Skeletal muscle tissue (tissue), 4 donors: Measurements from ENCODE around the gene SWT1. TPM values are rescaled to one million over a fixed set of nuclear protein-coding genes. Genes with fewer than 3 reads are reported as not detected.
A peak's percentile ranks its signal among the peaks of the same experiment; 100 is the strongest.

Experiments used
- H3K27ac ChIP-seq: one replicate; pipeline ENCODE4 v1.7.0; 2013; ENCODE audit warnings: mild to moderate bottlenecking, low read depth, low read length, inconsistent platforms
- H3K27me3 ChIP-seq, 3 donors: one replicate each; pipeline ENCODE4 v1.7.0; 2013; ENCODE audit warnings: low read length in 3 of 3; ENCODE audit not compliant: control insufficient read depth in 3 of 3, insufficient read depth in 3 of 3
- H3K36me3 ChIP-seq, 3 donors: one replicate each; pipeline ENCODE4 v1.7.0; 2013; ENCODE audit warnings: low read length in 3 of 3; ENCODE audit not compliant: control insufficient read depth in 3 of 3, insufficient read depth in 3 of 3
- H3K4me1 ChIP-seq, 3 donors: one replicate each; pipeline ENCODE4 v1.7.0; 2013; ENCODE audit warnings: low read length in 3 of 3, mild to moderate bottlenecking in 3 of 3; ENCODE audit not compliant: control insufficient read depth in 3 of 3, insufficient read depth in 3 of 3
- H3K4me3 ChIP-seq, 3 donors: one replicate each; pipeline ENCODE4 v1.7.0; 2013; ENCODE audit warnings: low read length in 3 of 3
- H3K9ac ChIP-seq, 3 donors: one replicate each; pipeline ENCODE4 v1.7.0; 2013; ENCODE audit warnings: low read length in 3 of 3, mild to moderate bottlenecking in 3 of 3, moderate library complexity in 2 of 3, low read depth in 1 of 3
- H3K9me3 ChIP-seq, 3 donors: one replicate each; pipeline ENCODE4 v1.7.0; 2013; ENCODE audit warnings: low read length in 3 of 3; ENCODE audit not compliant: control insufficient read depth in 3 of 3
- total RNA-seq: library from RNA; depleted of rRNA; stranded (reverse); fragments of >200 nt; gene quantifications from one replicate; pipeline ENCODE4 v1.2.3, GENCODE V29; 2014
- donor health status: Osteomylitis.

The SWT1 gene
- total RNA-seq, 1 donor from 2014 or later = 15.7 TPM

GRCh38 chr1:185144233-185144632 is 12.7 kb upstream of the SWT1 start:
- Histone ChIP-seq H3K36me3 (peaks cover 13 to 56% (median 43%) of the 10 kb centered on the region in 3 donors), H3K27ac (no peak overlapping the region), H3K4me1 (no peaks in the 10 kb centered on the region), H3K27me3 (no peaks in the 10 kb centered on the region), H3K4me3 (no peak overlapping the region), H3K9ac (no peak overlapping the region), H3K9me3 (no peaks in the 10 kb centered on the region)

- H3K27me3 ChIP-seq = no peaks in the 10 kb centered on the region
- H3K4me3 ChIP-seq = no peak overlapping the region
- H3K27ac ChIP-seq = no peak overlapping the region
- H3K36me3 ChIP-seq = peaks cover 8 to 36% (median 28%) of the 10 kb centered on the region in 3 donors
- no peak overlapping the region for H3K9ac ChIP-seq
- no peaks in the 10 kb centered on the region for H3K9me3 ChIP-seq
- H3K4me1 ChIP-seq = peaks cover 0 to 11% (median 4%) of the 10 kb centered on the region in 3 donors
Observed at GRCh38 chr1:185151215-185151614, 5.8 kb upstream of the SWT1 start.

- no peak overlapping the region for H3K4me3 ChIP-seq
- H3K27me3 ChIP-seq = no peaks in the 10 kb centered on the region
- no peak overlapping the region for H3K27ac ChIP-seq
- H3K4me1 ChIP-seq = peaks cover 0 to 11% (median 4%) of the 10 kb centered on the region in 3 donors
- no peaks in the 10 kb centered on the region for H3K9me3 ChIP-seq
- peaks cover 8 to 30% (median 20%) of the 10 kb centered on the region in 3 donors for H3K36me3 ChIP-seq
- no peak overlapping the region for H3K9ac ChIP-seq
Observed at GRCh38 chr1:185152187-185152767, 4.7 kb upstream of the SWT1 start.

- H3K36me3 ChIP-seq = peaks cover 0 to 8% (median 8%) of the 10 kb centered on the region in 3 donors
- H3K4me3 ChIP-seq = peak overlapping the region; percentile 2 to 97 (median 93)
- H3K4me1 ChIP-seq = peaks cover 11 to 19% (median 17%) of the 10 kb centered on the region in 3 donors
- no peaks in the 10 kb centered on the region for H3K9me3 ChIP-seq
- peak overlapping the region; percentile 98 for H3K27ac ChIP-seq
- peak overlapping the region; percentile 96 to 98 (median 97) for H3K9ac ChIP-seq
- H3K27me3 ChIP-seq = no peaks in the 10 kb centered on the region
Observed at GRCh38 chr1:185154912-185155513, 2.0 kb upstream of the SWT1 start.

- H3K9ac ChIP-seq = peak overlapping the region; percentile 96 to 98 (median 97)
- H3K4me1 ChIP-seq = peaks cover 11 to 19% (median 17%) of the 10 kb centered on the region in 3 donors
- H3K4me3 ChIP-seq = peak overlapping the region; percentile 89 to 97 (median 93)
- H3K27me3 ChIP-seq = no peaks in the 10 kb centered on the region
- H3K27ac ChIP-seq = peak overlapping the region; percentile 98
- H3K36me3 ChIP-seq = peaks cover 0 to 3% (median under 1%) of the 10 kb centered on the region in 3 donors
- H3K9me3 ChIP-seq = no peaks in the 10 kb centered on the region
Observed at GRCh38 chr1:185155600-185156287, 1.2 kb upstream of the SWT1 start.

- peaks cover 0 to 4% (median 0%) of the 10 kb centered on the region in 3 donors for H3K36me3 ChIP-seq
- H3K9me3 ChIP-seq = no peaks in the 10 kb centered on the region
- H3K4me1 ChIP-seq = peaks cover 11 to 19% (median 17%) of the 10 kb centered on the region in 3 donors
- H3K27ac ChIP-seq = peak overlapping the region; percentile 98
- peak overlapping the region; percentile 96 to 98 (median 97) for H3K9ac ChIP-seq
- H3K4me3 ChIP-seq = peak overlapping the region; percentile 89 to 97 (median 93)
- no peaks in the 10 kb centered on the region for H3K27me3 ChIP-seq
Observed at GRCh38 chr1:185156288-185156853, 596 bp upstream of the SWT1 start.

- Histone ChIP-seq H3K27me3 (no peaks in the 10 kb centered on the region), H3K4me3 (peak overlapping the region; percentile 92 to 98 (median 97)), H3K4me1 (peaks cover 11 to 19% (median 14%) of the 10 kb centered on the region in 3 donors), H3K27ac (peak overlapping the region; percentile 98), H3K9me3 (no peaks in the 10 kb centered on the region), H3K36me3 (peaks cover 0 to 8% (median 0%) of the 10 kb centered on the region in 3 donors), H3K9ac (peak overlapping the region; percentile 87 to 96 (median 91))
Observed at GRCh38 chr1:185157599-185158412, 839 bp downstream of the SWT1 start.

GRCh38 chr1:185158800-185159199 is 1.8 kb downstream of the SWT1 start:
- no peak overlapping the region for H3K27ac ChIP-seq
- H3K4me3 ChIP-seq = no peak overlapping the region
- H3K36me3 ChIP-seq = peaks cover 0 to 8% (median 0%) of the 10 kb centered on the region in 3 donors
- H3K4me1 ChIP-seq = peaks cover 11 to 19% (median 14%) of the 10 kb centered on the region in 3 donors
- no peaks in the 10 kb centered on the region for H3K9me3 ChIP-seq
- H3K9ac ChIP-seq = no peak overlapping the region
- H3K27me3 ChIP-seq = no peaks in the 10 kb centered on the region

GRCh38 chr1:185159966-185160365 is 3.0 kb downstream of the SWT1 start:
- Histone ChIP-seq H3K9ac (no peak overlapping the region), H3K27ac (no peak overlapping the region)

More at GRCh38 chr1:185159966-185160365, 3.0 kb downstream of the SWT1 start:
- Histone ChIP-seq H3K4me1 (peaks cover 10 to 19% (median 10%) of the 10 kb centered on the region in 3 donors), H3K27me3 (no peaks in the 10 kb centered on the region), H3K4me3 (no peak overlapping the region), H3K9me3 (no peaks in the 10 kb centered on the region), H3K36me3 (peaks cover 0 to 14% (median 2%) of the 10 kb centered on the region in 3 donors)
